ENCODE results near the gene FBXW7.

The FBXW7 gene

GRCh38 chr4:152488246-152488645, 47.6 kb downstream of the FBXW7 start:
- H3K9me3 ChIP-seq: no peaks in the 10 kb centered on the region
- H3K4me3 ChIP-seq: no peak overlapping the region

GRCh38 chr4:152486429-152487389, 49.2 kb downstream of the FBXW7 start:
- H3K27ac ChIP-seq: no peak overlapping the region

More at GRCh38 chr4:152488246-152488645, 47.6 kb downstream of the FBXW7 start:
- no peaks in the 10 kb centered on the region for H3K27me3 ChIP-seq
- H3K36me3 ChIP-seq: no peaks in the 10 kb centered on the region
- intact Hi-C loops (cut with DNase I; ENCODE audit: low total_unique reads): no loop called here
- DNase-seq: no peak
- no peak overlapping the region for H3K27ac ChIP-seq
- TF ChIP-seq CTCF (IDR thresholded peaks at IDR 0.05): no peak
- H3K4me1 ChIP-seq: peaks cover 0 to 4% (median 0%) of the 10 kb centered on the region in 4 donors

GRCh38 chr4:152485726-152486276, 50.1 kb downstream of the FBXW7 start:
- Histone ChIP-seq H3K27ac (no peak overlapping the region), H3K4me3 (no peak overlapping the region), H3K36me3 (no peaks in the 10 kb centered on the region), H3K27me3 (no peaks in the 10 kb centered on the region), H3K4me1 (peaks cover 0 to 4% (median 0%) of the 10 kb centered on the region in 4 donors), H3K9me3 (no peaks in the 10 kb centered on the region)
- intact Hi-C loops (cut with DNase I; ENCODE audit: low total_unique reads): no loop called here
- no peak for DNase-seq
- no peak for TF ChIP-seq CTCF (IDR thresholded peaks at IDR 0.05)

More at GRCh38 chr4:152486429-152487389, 49.2 kb downstream of the FBXW7 start:
- TF ChIP-seq CTCF (IDR thresholded peaks at IDR 0.05): no peak
- peaks cover 0 to 4% (median 0%) of the 10 kb centered on the region in 4 donors for H3K4me1 ChIP-seq
- H3K9me3 ChIP-seq: no peaks in the 10 kb centered on the region
- H3K4me3 ChIP-seq: no peak overlapping the region
- DNase-seq: no peak
- no peaks in the 10 kb centered on the region for H3K27me3 ChIP-seq
- intact Hi-C loops (cut with DNase I; ENCODE audit: low total_unique reads): no loop called here
- H3K36me3 ChIP-seq: no peaks in the 10 kb centered on the region

- Histone ChIP-seq H3K9me3 (no peaks in the 10 kb centered on the region), H3K4me1 (peaks cover 0 to 12% (median 2%) of the 10 kb centered on the region in 4 donors), H3K4me3 (no peak overlapping the region), H3K36me3 (no peaks in the 10 kb centered on the region), H3K27ac (no peak overlapping the region), H3K27me3 (no peaks in the 10 kb centered on the region)
- intact Hi-C loops (cut with DNase I; ENCODE audit: low total_unique reads): no loop called here
- TF ChIP-seq CTCF (IDR thresholded peaks at IDR 0.05): no peak
- DNase-seq: no peak
These were observed 53.7 kb downstream of the FBXW7 start for GRCh38 chr4:152482211-152482610.

- intact Hi-C loops (cut with DNase I; ENCODE audit: low total_unique reads): no loop called here
- Histone ChIP-seq H3K27me3 (no peaks in the 10 kb centered on the region), H3K9me3 (no peaks in the 10 kb centered on the region), H3K27ac (no peak overlapping the region), H3K4me3 (no peak overlapping the region), H3K36me3 (no peaks in the 10 kb centered on the region), H3K4me1 (peaks cover 0 to 12% (median 0%) of the 10 kb centered on the region in 4 donors)
- no peak for DNase-seq
- TF ChIP-seq CTCF (IDR thresholded peaks at IDR 0.05): no peak
These were observed 55.0 kb downstream of the FBXW7 start for GRCh38 chr4:152480901-152481300.
